T1000 (cell line): ENCODE data around the gene UBE2E2.

Experiments used
- DNase-seq: peaks from one replicate; lab custom pipeline; 2025; ENCODE audit warnings: mixed read lengths; lab: John Stamatoyannopoulos, UW

UBE2E2 gene

DNA sequence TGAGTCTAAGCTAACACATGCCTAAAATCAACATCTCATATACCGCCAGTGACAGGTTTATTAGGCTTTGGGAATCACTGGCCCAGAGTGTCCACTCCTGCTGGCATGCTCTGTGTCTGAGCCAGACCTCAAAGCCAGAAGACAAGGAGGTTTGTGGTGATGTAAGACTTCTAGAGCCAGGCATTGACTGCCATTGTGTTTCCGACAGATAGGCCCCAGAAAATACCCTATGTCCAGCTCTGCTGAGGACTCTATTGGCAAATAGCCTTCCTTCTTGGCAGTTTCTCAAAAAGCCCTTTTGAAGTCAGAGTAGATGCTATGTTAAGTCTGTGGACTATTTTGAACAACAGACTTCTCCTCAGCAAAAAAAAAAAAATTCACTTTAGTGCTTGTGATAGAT lies 420.7 kb downstream of the UBE2E2 start:
- DNase-seq: no peak

DNA sequence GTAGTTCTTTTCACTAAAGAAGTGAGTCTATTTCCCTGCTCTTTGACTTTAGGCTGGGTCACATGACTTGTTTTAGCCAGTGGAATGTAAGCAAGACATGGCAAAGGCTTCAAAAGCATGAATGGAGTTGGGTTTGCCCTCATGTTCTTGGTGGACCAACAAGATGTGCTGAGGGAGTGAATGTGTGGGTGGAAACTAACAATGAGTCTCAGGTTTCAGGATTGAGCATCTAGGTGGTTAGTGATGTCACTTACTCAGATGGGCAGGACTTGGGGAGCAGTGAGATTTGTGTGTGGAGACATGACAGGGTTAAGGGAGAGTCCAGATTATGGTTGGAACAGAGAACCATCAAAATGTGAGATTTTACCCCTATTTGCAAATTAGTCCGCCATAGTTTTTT lies 421.2 kb downstream of the UBE2E2 start:
- DNase-seq: no peak

DNA sequence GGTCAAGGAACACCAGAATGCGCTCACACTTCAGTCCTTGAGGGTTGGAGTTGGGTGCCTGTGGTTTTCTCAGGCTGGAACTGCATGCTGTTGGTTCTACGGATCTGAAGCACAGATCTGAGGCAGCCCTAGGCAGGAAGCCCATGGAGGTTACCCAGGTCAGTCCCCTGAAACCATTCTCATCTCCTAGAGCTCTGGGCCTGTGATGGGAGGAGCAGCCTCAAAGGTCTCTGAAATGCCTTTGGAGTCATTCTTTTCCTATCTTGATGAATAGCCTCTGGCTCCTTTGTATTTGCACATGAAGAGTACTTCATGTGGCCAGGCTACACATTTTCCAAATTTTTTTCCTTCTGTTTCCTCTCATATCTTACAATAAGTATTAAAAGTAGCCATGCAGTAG lies 423.3 kb downstream of the UBE2E2 start:
- no peak for DNase-seq

DNA sequence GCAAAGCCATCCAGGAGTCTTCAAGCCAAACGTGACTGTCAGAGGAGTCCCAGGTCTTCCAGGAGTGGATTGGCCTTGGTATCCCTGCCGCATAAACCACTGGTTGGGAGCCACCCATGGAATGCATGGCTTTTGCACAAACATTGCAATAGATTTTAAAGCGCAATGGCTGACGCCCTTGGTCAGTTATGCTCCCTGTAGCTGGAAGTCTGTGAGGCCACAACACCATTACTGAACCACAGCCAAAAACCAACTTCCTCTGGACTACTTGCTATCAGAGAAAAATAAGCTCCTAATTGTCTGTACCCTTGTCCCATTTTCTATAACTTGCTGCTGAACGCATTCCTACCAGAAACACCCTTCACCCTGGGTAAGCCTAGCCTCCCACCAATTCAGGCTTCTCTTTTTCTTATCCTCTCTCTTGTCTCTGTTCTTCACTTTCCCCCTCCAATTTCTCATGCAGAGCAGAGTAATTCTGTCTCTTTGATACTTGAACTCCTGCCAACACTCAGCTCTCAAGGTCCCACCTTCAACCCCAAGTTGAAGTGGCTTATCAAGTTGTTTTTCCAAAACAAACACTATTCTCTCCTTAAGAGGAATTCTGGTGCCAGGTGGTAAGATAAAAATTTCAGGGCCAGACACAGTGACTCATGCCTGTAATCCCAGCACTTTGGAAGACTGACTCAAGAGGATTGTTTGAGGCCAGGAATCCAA lies 426.2 kb downstream of the UBE2E2 start:
- DNase-seq: no peak

DNA sequence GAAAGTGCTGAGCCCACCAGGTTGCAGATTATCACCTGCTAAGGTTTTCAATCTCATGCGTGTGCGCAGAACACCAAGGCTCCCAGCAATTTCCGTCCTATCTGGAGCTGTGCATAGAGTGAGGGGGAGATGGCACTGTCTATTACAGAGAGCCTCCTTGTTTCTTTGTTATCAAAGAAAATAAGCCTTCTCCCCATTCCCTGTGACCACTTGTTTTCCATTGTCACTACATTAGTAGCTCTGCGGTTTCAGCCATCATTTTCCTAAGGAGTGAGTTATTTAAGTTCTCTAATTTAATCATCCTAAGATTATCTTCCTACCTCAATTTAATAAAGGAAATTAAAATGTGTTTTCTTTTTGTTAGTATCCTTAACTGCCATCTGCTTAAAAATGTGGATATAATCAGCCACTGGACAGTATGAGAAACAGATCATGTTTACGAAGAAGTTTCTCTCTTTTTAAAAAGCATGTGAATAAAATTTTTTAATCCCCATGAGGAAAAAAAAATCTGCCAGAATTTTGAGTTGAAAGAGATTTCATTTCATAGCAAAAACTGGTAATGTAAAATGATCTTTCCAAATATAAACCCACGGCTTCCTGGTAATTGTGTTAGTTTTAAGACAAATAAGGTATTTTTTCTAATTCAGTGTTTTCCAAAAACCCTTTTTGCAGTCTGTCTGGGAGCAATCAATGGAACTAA lies 430.3 kb downstream of the UBE2E2 start:
- DNase-seq: no peak

DNA sequence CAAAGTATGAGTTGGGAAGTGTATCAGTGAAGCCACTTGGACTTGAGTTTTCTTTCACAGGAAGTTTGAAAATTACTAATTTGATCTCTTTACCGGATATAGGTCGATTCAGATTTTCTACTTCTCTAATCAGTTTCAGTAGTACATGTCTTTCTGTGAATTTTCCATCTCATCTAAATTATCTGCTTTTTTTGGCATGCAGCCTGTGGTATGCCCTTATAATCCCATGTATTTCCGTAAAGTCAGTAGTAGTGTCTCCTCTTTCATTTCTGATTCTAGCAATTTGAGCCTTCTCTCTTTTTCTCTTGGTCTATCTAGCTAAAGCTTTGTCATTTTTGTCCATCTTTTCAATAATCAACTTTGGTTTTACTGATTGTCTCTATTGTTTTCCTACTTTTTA lies 434.2 kb downstream of the UBE2E2 start:
- DNase-seq: no peak

DNA sequence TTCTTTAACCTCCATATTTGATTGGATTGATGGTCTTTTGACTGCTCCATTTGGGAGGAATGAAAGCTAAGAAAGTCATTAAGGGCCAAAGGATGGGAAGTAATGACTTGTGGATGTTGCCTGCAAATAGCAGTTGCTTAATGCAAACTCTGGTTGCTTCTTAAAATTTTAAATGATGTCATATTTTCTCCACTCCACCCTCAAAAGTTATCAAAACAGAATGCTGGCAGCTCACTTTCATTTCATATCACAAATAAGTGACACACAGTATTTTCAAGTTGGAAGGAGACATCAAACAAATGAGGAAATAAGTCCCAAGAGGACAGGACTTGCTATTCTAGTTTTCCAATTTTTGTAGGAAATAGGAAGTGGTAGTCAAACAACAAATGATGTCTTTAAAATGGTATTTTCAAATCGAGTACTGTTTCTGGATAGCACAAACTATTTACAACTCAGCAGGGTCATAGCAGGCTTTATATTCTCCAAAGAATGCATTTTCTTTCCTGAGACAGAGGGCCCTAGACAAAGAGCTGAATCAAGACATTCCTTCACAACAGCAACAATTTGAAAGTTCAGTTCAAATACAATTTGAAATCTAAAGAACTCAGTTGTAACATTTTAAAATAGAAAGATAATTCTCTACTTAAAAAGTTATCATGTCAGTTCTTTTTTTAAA lies 437.5 kb downstream of the UBE2E2 start:
- DNase-seq: no peak
